Smooth muscle cell (in vitro differentiated cells): ENCODE results near the gene KLK11. TPM values are rescaled to one million over a fixed set of nuclear protein-coding genes. Genes with fewer than 3 reads are reported as not detected.

Experiments
- DNase-seq: peaks from one replicate; lab custom pipeline; 2025; ENCODE audit not compliant: unreplicated experiment; lab: John Stamatoyannopoulos, UW
- H2AFZ ChIP-seq: fragments of 200-600 bp; sonication (generic); 2 replicates; pipeline ENCODE4 v1.6.0; 2016; ENCODE audit warnings: antibody characterized with exemption, low read depth, mild to moderate bottlenecking
- H3F3A ChIP-seq: fragments of 200-600 bp; sonication (generic); 2 replicates; pipeline ENCODE4 v1.6.0; 2017; ENCODE audit warnings: antibody characterized with exemption, low read depth
- H3K27ac ChIP-seq: fragments of 200-600 bp; sonication (generic); 2 replicates; pipeline ENCODE4 v1.5.1; 2016; ENCODE audit warnings: low read depth, mild to moderate bottlenecking
- H3K27me3 ChIP-seq: fragments of 200-600 bp; sonication (generic); 2 replicates; pipeline ENCODE4 v1.6.1; 2016; ENCODE audit warnings: low read depth, mild to moderate bottlenecking
- H3K36me3 ChIP-seq: fragments of 200-600 bp; sonication (generic); 2 replicates; pipeline ENCODE4 v1.5.1; 2016; ENCODE audit warnings: low read depth
- H3K4me1 ChIP-seq: fragments of 200-600 bp; sonication (generic); 2 replicates; pipeline ENCODE4 v1.5.1; 2016; ENCODE audit warnings: low read depth
- H3K4me2 ChIP-seq: fragments of 200-600 bp; sonication (generic); 2 replicates; pipeline ENCODE4 v1.6.0; 2016; ENCODE audit warnings: mild to moderate bottlenecking
- H3K4me3 ChIP-seq: fragments of 200-600 bp; sonication (generic); 2 replicates; pipeline ENCODE4 v1.5.1; 2016; ENCODE audit warnings: mild to moderate bottlenecking
- H3K79me2 ChIP-seq: fragments of 200-600 bp; sonication (generic); 2 replicates; pipeline ENCODE4 v1.6.0; 2016; ENCODE audit warnings: low read depth, mild to moderate bottlenecking
- H3K9ac ChIP-seq: fragments of 200-600 bp; sonication (generic); 2 replicates; pipeline ENCODE4 v1.6.0; 2016; ENCODE audit warnings: low read depth
- H3K9me3 ChIP-seq: fragments of 200-600 bp; sonication (generic); replicated peaks from 2 replicates; pipeline ENCODE4 v1.5.1; 2016; ENCODE audit warnings: low read depth
- H4K20me1 ChIP-seq: fragments of 200-600 bp; sonication (generic); 2 replicates; pipeline ENCODE4 v1.6.0; 2016; ENCODE audit warnings: low read depth
- WGBS: methylation state at CpG from one replicate; pipeline ENCODE4 v1.1.7; 2016; ENCODE audit warnings: low lambda C conversion rate; 5-methylcytosine and 5-hydroxymethylcytosine counted together
- polyA plus RNA-seq: library from polyadenylated mRNA; unstranded; fragments of >200 nt; fragmentation: Nextera tagmentation; extraction: Ambion mirVana; gene quantifications from 2 replicates; pipeline ENCODE4 v1.2.1, GENCODE V29; 2016
- total RNA-seq: library from RNA; depleted of rRNA; stranded (reverse); fragments of >200 nt; gene quantifications from 2 replicates; pipeline ENCODE4 v1.2.3, GENCODE V29; 2014
- TF ChIP-seq, protein P1 (sequence below): fragments of 200-600 bp; sonication (generic); IDR thresholded peaks from 2 replicates; pipeline ENCODE4 v1.5.1; 2017; ENCODE audit warnings: borderline replicate concordance, mild to moderate bottlenecking, antibody characterized with exemption; ENCODE audit not compliant: insufficient read depth, poor library complexity, severe bottlenecking

Gene KLK11
- total and polyA plus RNA-seq, 2 experiments from 2014 or later, result 0.97 to 2.1 TPM

GRCh38 chr19:51031880-51032225 lies 5.4 kb upstream of the KLK11 start:
- Histone ChIP-seq H3F3A (no peaks in the 10 kb centered on the region), H3K9me3 (no peaks in the 10 kb centered on the region), H3K4me3 (no peak overlapping the region), H3K27ac (no peak overlapping the region), H3K79me2 (no peaks in the 10 kb centered on the region), H3K9ac (no peak overlapping the region), H3K4me1 (no peaks in the 10 kb centered on the region), H3K27me3 (no peaks in the 10 kb centered on the region), H4K20me1 (no peaks in the 10 kb centered on the region), H2AFZ (no peak overlapping the region), H3K4me2 (no peak overlapping the region), H3K36me3 (no peaks in the 10 kb centered on the region)
- TF ChIP-seq, protein P1, sequence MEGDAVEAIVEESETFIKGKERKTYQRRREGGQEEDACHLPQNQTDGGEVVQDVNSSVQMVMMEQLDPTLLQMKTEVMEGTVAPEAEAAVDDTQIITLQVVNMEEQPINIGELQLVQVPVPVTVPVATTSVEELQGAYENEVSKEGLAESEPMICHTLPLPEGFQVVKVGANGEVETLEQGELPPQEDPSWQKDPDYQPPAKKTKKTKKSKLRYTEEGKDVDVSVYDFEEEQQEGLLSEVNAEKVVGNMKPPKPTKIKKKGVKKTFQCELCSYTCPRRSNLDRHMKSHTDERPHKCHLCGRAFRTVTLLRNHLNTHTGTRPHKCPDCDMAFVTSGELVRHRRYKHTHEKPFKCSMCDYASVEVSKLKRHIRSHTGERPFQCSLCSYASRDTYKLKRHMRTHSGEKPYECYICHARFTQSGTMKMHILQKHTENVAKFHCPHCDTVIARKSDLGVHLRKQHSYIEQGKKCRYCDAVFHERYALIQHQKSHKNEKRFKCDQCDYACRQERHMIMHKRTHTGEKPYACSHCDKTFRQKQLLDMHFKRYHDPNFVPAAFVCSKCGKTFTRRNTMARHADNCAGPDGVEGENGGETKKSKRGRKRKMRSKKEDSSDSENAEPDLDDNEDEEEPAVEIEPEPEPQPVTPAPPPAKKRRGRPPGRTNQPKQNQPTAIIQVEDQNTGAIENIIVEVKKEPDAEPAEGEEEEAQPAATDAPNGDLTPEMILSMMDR, result no peak
- no peak for DNase-seq
- 91% methylated on average over 19 of the region's 28 CpGs for WGBS

GRCh38 chr19:51031220-51031879 lies 4.9 kb upstream of the KLK11 start:
- no peaks in the 10 kb centered on the region for H3K9me3 ChIP-seq
- no peak overlapping the region for H3K27ac ChIP-seq
- no peak for DNase-seq
- H3K79me2 ChIP-seq, result no peaks in the 10 kb centered on the region
- H3K4me2 ChIP-seq, result no peak overlapping the region
- no peaks in the 10 kb centered on the region for H3K27me3 ChIP-seq
- H2AFZ ChIP-seq, result no peak overlapping the region
- no peaks in the 10 kb centered on the region for H3K36me3 ChIP-seq
- H3K4me1 ChIP-seq, result no peaks in the 10 kb centered on the region
- H4K20me1 ChIP-seq, result no peaks in the 10 kb centered on the region
- H3F3A ChIP-seq, result no peaks in the 10 kb centered on the region
- H3K9ac ChIP-seq, result no peak overlapping the region
- H3K4me3 ChIP-seq, result no peak overlapping the region
- TF ChIP-seq, protein P1, result no peak
- WGBS, result 92% methylated on average over 7 of the region's 7 CpGs

- TF ChIP-seq, protein P1, result no peak
- H4K20me1 ChIP-seq, result no peaks in the 10 kb centered on the region
- WGBS, result 83% methylated on average over 13 of the region's 13 CpGs
- no peaks in the 10 kb centered on the region for H3K27me3 ChIP-seq
- no peaks in the 10 kb centered on the region for H3K36me3 ChIP-seq
- H3K4me1 ChIP-seq, result no peaks in the 10 kb centered on the region
- no peak overlapping the region for H3K27ac ChIP-seq
- no peaks in the 10 kb centered on the region for H3K9me3 ChIP-seq
- H3K4me2 ChIP-seq, result no peak overlapping the region
- H3K4me3 ChIP-seq, result no peak overlapping the region
- no peak overlapping the region for H2AFZ ChIP-seq
- H3F3A ChIP-seq, result no peaks in the 10 kb centered on the region
- no peaks in the 10 kb centered on the region for H3K79me2 ChIP-seq
- no peak overlapping the region for H3K9ac ChIP-seq
- DNase-seq, result no peak
Measured at GRCh38 chr19:51030631-51031030, 4.2 kb upstream of the KLK11 start.

DNA sequence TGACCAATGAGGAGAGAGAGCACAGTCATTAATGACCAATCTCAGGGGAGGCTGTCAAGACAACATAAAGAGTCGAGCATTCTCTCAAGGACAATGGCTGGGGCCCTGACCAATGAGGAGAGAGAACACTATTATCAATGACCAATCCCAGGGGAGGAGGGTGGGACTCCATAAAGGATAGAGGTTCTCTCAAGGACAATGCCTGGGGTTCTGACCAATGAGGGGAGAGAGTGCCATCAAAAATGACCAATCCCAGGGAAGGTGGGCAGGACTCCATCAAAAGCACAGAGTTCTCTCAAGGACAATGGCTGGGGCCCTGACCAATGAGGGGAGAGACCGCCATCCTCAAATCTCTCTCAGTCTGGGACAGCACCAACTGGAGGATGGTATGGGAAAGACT lies 3.3 kb upstream of the KLK11 start:
- H3K4me3 ChIP-seq, result no peak overlapping the region
- no peaks in the 10 kb centered on the region for H3K4me1 ChIP-seq
- no peak overlapping the region for H2AFZ ChIP-seq
- no peaks in the 10 kb centered on the region for H3K36me3 ChIP-seq
- no peak for DNase-seq
- H3K4me2 ChIP-seq, result no peak overlapping the region
- no peaks in the 10 kb centered on the region for H3F3A ChIP-seq
- no peaks in the 10 kb centered on the region for H4K20me1 ChIP-seq
- TF ChIP-seq, protein P1, result no peak
- WGBS, result 88% methylated on average over 2 of the region's 2 CpGs
- no peak overlapping the region for H3K9ac ChIP-seq
- H3K27ac ChIP-seq, result no peak overlapping the region
- H3K9me3 ChIP-seq, result no peaks in the 10 kb centered on the region
- no peaks in the 10 kb centered on the region for H3K27me3 ChIP-seq
- no peaks in the 10 kb centered on the region for H3K79me2 ChIP-seq
